HG03196 (cell line): ENCODE measurements around the gene CRYAB.
"Not testable (repeated sequence)": the region's sequence is repeated elsewhere in the genome, so short reads cannot be mapped to it uniquely, and the experiment has no call there.

Experiments
- ATAC-seq: cut with Tn5 transposase; IDR thresholded peaks from one replicate; pipeline ENCODE4 v1.9.1; 2021; ENCODE audit not compliant: unreplicated experiment

Gene CRYAB

DNA sequence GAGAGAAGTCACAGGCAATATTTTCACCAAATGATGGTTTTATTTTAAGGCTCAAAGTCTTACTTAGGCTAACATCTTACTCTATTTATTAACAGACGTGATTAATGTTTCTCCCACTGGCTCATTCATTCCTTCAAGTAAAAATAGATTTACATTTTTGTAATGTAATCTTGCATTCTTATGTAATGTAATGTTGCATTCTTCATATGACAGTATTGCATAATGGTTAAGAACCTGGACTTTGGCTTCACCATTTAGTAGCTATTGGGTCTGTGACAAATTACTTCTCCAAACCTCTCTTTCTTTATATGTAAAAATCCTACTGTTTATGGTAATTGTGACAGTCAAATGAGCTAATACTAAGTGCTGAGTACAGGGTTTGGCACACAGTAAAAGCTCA, 22.3 kb upstream of the CRYAB start:
- no peak for ATAC-seq

DNA sequence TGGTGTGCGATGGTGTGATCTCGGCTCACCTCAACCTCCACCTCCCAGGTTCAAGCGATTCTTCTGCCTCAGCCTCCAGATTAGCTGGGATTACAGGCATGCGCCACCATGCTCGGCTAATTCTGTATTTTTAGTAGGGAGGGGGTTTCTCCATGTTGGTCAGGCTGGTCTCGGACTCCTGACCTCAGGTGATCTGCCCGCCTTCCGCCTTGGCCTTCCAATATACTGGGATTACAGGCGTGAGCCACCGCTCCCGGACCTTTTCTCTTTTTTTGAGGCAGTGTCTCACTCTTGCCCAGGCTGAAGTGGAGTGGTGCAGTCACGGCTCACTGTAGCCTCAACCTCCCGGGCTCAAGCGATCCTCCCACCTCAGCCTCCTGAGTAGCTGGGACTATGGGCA, 21.6 kb upstream of the CRYAB start:
- ATAC-seq: not testable (repeated sequence)

DNA sequence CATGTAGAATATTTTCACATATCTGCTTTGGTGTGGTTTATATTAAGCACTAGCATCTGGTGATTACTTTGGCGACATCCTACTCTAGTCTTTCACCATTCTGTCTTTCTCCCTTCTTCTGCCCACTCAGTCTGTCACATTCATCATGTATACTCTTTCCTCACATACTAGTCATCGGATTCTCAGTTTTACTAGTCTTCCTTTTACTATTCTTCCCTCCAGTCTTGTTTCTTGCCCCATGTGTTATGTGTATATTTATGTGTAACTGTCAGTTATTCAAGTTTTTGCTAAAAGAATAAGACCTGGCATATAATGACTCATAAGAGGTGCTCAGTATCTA, 21.0 kb upstream of the CRYAB start:
- no peak for ATAC-seq

DNA sequence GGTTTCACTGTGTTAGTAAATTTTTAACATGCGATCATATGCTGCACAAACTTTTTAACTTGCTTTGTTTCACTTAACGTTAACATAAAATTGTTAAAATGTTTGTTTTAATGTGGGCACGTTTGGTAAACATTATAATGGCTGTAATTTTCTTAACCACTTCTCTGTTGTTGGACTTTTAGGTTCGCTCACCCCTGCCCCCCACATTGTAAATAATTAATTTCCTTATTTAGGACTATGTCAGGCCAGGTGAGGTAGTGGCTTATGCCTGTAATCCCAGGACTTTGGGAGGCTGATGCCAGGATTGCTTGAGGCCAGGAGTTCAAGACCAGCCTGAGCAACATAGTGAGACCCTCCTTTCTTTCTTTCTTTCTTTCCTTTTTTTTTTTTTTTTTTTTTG, 18.9 kb upstream of the CRYAB start:
- no peak for ATAC-seq

DNA sequence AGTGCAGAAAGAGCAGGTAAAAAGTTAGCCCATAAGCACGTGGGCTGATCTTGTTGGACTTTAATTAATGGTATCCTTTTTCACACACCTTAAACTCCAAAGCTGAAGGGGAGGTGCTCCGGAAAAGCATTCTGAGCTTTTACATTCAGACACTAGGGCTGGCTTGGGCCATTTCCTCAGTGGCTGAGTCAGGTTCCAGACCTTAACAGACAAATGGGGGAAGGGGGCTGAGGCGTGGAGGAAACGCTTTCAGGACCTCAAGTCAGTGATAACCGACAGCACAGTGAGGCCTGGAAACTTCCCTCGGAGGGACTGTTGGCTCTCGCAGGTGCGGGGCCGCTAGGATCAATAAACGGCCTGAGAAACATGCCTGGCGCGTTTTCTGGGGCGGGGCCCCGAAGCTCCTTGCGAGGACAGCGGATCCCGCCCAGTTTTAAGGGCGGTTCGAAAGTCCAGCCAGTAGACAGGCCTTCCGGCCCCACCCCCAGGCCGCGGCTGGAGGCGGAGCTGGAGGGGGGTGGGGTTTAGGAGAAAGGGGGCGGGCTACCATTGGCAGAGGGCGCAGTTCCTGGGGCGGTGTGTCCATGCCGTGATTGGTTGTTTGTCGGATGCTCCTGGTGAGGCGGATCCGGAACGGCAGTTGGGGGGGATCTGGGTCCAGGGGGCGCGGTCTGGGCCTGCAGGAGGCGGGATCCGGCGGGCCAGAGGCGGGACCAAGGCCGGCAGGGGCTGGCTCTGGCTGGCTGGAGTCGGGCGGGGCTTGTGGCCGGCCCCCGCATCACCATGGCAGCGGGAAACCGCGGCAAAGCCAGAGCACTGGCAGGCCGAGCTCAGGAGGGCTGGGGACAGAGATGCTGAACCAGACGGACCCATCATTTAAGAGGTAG, 15.2 kb upstream of the CRYAB start:
- peak; percentile 93 for ATAC-seq

DNA sequence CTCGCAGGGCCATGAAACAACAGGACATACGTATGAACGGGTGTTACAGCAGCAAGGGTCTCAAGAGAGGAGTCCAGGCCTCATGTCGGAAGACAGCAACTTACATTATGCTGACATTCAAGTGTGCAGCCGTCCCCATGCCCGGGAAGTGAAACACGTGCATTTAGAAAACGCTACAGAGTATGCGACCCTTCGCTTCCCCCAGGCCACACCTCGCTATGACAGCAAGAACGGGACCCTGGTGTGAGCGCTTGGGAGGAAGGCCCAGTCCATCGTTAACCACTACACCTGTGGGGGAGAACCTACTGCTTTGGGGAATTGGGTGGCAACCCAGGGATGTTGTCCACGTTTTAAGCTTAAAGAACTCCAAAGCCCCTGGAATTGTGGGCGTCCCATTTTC, 14.4 kb upstream of the CRYAB start:
- no peak for ATAC-seq

DNA sequence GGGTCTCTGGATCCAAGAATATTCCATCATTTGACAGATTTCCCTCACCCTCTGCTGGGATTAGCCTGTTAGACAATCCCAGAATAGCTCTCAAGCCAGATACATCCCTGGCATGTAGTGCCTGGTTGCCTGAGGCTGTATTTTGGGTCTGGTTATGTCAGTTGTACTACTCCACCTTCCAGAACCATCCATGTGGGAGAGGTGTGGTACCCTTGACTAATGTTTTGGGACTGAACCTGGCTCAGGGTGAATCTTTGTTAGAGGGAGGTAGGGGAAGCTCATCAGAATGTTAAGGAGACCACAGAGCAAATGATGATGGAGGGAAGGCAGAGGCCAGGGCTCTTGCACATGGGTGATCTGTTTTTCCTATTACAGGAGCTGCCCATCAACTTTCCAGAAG, 12.4 kb upstream of the CRYAB start:
- no peak for ATAC-seq

DNA sequence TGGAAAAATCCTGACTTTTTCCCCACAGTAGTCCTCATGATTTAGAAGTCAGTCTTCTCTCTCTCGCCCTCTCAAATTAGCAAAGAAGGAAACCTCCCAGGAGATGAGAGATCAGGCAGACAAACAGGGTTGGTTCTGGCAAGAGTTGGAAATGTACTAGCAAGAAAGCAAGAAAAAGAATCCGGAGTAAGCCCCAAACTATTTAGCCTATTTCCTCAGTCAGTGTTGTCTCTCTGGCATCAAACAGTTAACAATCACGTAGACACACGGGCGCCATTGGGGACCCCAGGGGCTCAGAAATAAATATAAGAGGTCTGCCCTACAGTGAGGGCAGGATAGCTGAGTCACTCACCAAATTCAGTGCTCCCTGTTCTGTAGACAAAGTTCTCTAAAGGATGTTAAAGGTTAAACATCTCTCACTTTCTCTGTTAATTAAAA, 11.8 kb upstream of the CRYAB start:
- no peak for ATAC-seq

DNA sequence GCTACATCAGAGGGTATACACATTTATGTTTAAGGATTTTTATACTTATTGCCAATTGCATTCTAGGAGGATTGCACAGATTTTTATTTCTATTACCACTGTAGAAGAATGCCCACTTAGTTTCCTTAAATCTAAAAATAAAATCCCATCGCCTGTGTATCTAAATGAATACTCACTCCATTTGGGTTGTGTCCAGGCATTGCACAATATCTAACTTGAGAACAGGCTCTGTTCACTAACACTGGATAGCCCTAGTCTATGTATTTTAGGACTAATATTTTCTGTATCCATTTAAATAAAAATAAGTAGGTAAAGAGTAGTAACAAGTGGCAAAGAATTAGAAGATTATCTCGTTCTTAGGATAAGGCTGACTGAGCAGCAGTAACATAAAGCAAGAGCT, 11.2 kb upstream of the CRYAB start:
- no peak for ATAC-seq

DNA sequence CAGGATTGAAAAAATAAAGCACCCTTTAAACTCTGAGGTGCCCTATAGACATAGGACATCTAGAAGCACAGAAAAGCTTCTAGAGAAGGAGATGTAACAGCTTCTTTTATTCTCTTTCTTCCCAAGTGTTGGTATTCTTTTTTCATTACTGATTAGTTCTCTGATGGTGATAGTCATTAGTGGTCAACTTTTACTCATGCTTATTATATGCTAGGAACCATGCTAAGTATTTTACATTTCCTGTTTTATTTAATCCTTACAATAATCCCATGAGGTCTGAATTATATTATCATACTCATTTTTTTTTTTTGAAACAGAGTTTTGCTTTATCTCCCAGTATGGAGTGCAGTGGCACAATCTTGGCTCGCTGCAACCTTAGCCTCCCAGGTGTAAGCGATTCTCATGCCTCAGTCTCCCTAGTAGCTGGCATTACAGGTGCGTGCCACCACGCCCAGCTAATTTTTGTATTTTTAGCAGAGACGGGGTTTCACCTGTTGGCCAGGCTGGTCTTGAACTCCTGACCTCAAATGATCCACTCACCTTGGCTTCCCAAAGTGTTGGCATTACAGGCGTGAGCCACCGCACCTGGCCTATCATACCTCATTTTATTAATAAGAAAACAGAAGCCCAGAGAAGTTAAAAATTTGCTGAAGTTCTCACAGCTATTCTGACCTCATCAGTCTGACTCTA, 10.1 kb upstream of the CRYAB start:
- ATAC-seq: no peak

DNA sequence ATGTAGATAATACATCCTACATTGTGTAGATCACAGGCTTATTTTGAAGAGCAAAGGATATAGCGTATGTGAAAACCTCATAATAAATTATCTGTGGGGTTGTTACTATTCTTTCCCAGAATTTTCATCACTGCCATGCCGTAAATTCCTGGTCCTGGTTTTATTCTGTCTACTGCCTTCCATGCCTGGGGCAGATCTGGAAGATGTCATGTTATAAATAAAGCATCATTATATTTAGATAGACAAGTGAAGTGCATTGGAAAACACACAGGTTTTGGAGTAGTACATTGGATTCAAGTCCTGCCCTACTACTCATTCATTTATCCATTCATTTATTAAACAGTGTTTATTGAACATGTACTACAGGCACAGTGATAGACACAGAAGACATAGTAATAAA, 9.3 kb upstream of the CRYAB start:
- no peak for ATAC-seq

DNA sequence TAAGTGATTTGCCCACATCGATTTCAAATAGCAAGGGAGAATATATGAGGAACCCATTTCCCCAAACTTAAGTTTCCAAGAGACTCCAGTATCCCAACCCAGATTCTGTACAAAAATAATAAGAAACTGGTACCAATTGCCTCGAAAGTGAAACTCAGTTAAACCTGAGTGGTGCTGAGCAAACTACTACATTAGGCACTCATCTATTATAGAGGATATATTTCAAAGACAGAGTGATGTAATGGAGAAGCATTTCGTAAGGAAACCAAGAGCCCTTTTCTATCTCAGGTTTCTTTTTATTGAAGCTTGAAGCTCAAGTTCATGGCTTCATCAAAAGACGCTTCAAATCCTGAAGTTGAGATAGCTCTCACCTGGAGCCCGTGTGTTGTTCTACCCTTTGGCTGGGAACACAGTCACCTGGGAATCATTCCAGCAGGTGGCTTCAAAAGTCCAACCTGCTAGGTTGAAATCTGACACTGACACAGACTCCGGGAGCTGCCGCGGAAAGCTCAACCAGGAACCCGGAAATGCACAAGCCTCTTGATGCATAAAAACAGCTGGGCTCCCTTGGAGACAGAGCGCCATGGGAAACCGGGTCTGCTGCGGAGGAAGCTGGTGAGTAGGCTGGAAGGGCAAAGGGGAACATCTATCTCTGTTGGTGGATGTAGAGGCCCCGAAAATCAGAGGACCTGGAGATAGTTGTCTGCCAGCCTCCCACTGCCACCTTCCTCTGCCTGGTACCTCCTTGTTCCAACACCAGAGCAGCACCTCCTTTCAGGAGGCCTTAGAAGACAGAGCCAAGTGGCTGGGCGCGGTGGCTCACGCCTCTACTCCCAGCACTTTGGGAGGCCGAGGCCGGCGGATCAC, 7.1 kb upstream of the CRYAB start, which contains the start of gene C11orf52:
TSS of gene C11orf52 (plus strand) at position 524 of the 867 bp plus-strand sequence. CDS start at position 584, 60 bp downstream.
- ATAC-seq: no peak

DNA sequence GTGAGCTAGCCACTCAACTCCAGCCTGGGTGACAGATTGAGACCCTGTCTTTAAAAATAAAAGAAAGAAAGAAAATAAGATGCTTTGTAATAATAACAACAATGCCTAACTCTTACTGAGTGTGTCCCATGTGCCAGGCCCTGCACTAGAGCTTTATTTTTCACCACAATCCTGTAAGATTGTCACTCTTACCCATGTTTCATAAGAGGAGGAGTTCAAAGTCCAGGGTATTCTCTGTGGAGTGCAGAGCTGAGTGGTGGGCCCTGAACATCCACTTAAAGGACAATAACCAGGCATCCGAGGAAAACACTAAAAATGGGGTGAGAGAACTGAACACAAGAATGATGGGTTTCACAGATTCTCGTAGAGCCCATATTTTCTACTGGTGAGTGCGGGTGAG, 6.2 kb upstream of the CRYAB start:
- no peak for ATAC-seq

DNA sequence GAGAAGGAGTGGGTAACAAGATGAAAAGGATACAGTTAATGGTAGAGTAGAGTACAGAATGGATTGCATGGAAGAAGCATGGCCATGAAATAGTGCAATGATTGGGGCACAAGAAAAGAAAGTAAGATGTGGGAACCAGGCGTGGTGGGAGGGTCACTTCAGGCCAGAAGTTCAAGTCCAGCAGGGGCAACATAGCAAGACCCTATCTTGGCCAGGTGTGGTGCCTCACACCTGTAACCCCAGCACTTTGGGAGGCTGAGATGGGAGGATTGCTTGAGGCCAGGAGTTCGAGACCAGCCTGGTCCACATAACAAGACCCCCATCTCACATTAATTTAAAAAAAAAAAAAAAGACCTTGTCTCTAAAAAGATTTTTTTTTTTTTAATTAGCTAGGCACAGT, 5.7 kb upstream of the CRYAB start:
- ATAC-seq: no peak

DNA sequence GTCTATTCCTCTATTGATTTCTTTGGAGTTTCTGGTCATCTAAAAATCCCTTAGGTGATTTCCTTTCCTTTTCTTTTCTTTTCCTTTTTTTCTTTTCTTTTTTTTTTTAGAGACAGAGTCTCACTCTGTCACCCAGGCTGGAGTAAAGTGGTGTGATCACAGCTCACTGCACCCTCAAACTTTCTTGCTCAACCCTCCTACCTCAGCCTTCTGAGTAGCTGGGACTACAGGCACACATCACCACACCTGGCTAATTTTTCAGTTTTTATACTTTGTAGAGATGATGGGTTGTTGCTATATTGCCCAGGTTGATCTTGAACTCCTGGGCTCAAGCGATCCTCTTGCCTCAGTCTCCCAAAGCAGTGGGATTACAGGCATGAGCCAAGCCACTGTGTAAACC, 5.2 kb upstream of the CRYAB start:
- no peak for ATAC-seq

DNA sequence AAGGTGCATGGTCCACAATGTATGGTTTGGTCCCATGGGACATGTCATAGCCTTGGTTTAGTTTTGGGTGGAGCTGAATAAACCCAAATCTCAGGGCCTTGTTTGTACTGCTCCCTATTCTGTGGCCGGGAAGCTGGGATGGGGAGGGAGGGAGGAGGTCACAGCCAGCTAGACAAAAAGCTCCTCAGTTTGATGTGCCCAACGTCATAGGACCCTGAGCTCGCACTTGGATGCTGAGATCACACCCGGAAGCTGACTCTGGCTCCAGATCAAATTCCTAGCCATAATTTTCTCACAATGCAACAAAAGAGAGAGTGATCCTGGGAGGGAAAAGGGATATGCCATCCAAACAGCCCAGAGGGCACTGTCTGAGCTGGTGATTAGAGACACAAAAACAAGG, 2.4 kb upstream of the CRYAB start:
- ATAC-seq: no peak

DNA sequence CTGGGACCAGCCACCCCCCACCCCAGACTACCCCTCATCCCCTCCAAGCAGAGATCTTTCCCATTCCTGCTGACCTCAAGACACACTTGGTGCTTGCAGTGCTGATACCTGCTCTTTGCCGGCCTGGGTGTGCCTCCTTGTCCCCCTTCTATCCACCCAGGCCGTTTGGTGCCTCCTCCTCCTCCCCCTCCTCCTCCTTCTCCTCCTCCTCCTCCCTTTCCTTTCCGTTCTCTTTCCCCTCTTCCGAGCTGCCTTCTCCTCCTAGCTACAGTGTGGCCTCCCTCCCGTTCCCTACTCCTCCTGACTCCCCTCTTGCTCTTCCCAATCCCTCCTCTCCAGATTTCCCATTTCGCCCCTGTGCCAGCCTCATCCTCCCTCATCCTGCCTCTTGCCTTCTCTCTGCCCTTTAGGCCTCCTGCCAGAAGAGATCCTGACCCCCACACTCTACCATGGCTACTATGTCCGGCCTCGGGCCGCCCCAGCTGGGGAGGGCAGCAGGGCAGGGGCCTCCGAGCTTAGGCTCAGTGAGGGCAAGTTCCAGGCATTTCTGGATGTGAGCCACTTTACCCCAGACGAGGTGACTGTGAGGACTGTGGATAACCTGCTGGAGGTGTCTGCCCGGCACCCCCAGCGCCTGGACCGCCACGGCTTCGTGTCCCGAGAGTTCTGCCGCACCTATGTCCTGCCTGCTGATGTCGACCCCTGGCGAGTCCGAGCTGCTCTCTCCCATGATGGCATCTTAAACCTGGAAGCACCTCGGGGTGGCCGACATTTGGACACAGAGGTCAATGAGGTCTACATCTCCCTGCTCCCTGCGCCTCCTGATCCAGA, 1.7 kb upstream of the CRYAB start:
- no peak for ATAC-seq

DNA sequence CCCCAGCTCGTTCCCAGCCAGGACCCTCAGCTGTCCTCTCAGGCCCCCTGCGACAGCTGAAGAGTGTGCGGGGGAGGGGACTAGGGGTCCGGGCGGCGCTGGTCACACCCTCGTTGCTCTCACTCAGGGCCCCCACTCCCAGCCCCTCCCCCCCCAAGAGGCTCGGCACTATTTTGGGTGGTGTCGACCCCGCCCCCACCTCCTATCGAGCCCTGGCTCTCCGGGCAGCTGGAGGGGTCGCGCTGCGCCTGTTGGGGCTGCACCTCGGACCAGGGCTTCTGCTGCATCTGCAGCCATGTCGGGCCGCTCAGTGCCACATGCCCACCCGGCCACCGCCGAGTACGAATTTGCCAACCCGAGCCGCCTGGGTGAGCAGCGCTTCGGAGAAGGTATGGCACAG, 965 bp upstream of the CRYAB start, which contains the start of gene HSPB2:
TSS of gene HSPB2 (plus strand) at position 200 of the 400 bp plus-strand sequence. CDS start at position 296, 96 bp downstream.
- no peak for ATAC-seq

DNA sequence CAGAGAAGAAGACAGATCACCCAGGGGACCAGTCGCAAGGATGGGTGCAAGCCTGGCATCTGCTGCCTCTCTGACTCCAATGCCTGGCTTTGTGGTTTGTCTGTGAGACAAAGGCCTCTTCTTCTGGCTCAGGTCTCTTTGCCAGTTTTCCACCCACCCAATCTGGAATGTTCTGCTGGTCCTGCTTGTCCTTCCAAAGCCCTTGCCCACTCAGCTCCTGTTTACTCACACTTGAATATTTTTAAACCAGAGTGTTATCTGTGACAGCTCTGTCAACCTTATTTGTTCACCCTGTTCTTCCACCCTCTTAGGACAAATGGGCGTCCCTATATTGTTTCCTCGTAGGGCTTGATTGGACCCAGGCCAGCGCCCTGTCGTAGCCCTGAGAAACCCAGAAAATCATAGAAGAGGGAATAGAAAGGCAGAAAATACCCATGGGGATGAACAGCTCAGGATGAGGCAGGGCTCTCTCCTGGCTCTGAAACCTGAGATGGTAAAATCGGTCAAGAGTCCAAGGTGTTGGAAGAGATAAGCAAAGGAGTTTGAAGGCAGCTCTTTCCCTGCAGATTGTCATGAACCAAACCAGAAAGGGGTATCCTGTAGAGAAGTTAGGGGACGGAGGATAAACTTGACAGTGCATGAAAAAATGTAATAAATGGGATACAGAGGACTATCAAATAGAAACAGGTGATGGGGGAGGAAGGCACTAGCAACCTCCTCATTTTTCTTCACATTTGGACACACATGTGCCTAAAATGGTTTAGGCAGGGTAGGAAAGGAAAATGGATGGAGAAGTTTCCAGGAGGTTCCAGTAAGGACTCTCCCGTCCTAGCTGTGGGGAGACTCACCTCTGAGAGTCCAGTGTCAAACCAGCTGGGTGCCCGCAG, 651 bp downstream of the CRYAB start:
- no peak for ATAC-seq
